Mesenchymal stem cell (in vitro differentiated cells and primary cell): ENCODE data around the gene CPNE1. TPM values are rescaled to one million over a fixed set of nuclear protein-coding genes. Genes with fewer than 3 reads are reported as not detected.
A peak's percentile ranks its signal among the peaks of the same experiment; 100 is the strongest.
"Not testable (repeated sequence)": the region's sequence is repeated elsewhere in the genome, so short reads cannot be mapped to it uniquely, and the experiment has no call there.

Experiments
- DNase-seq: peaks from one replicate; pipeline ENCODE4 v3.0.0-alpha.2; 2013
- H2AFZ ChIP-seq: one replicate; pipeline ENCODE4 v1.6.1; 2013; ENCODE audit warnings: low read depth, mild to moderate bottlenecking, control low read depth, inconsistent platforms, low read length, moderate library complexity
- H2AK5ac ChIP-seq: 2 replicates; pipeline ENCODE4 v1.6.1; 2013; ENCODE audit warnings: low read length, moderate library complexity, mild to moderate bottlenecking, inconsistent platforms; ENCODE audit not compliant: severe bottlenecking
- H2BK120ac ChIP-seq: one replicate; pipeline ENCODE4 v1.6.1; 2013; ENCODE audit warnings: low read depth, mild to moderate bottlenecking, inconsistent platforms, low read length, moderate library complexity
- H2BK12ac ChIP-seq, 2 experiments: one replicate each; pipeline ENCODE4 v1.6.1; 2013; ENCODE audit warnings: inconsistent platforms in 2 of 2, low read length in 2 of 2, mild to moderate bottlenecking in 2 of 2, moderate library complexity in 2 of 2, control low read depth in 1 of 2
- H2BK15ac ChIP-seq: one replicate; pipeline ENCODE4 v1.6.1; 2013; ENCODE audit warnings: mild to moderate bottlenecking, low read depth, inconsistent platforms; ENCODE audit not compliant: poor library complexity, severe bottlenecking
- H2BK5ac ChIP-seq: 2 replicates; pipeline ENCODE4 v1.6.1; 2013; ENCODE audit warnings: low read depth, mild to moderate bottlenecking, low read length, control low read depth, inconsistent platforms; ENCODE audit not compliant: poor library complexity, severe bottlenecking
- H3K14ac ChIP-seq, 2 experiments: one replicate each; pipeline ENCODE4 v1.6.1; 2013; ENCODE audit warnings: inconsistent platforms in 2 of 2, low read length in 2 of 2, control low read depth in 1 of 2, mild to moderate bottlenecking in 1 of 2, moderate library complexity in 1 of 2
- H3K18ac ChIP-seq, 2 experiments: one replicate each; pipeline ENCODE4 v1.6.1; 2013; ENCODE audit warnings: inconsistent platforms in 2 of 2, low read length in 2 of 2, control low read depth in 1 of 2, low read depth in 1 of 2, mild to moderate bottlenecking in 1 of 2
- H3K23ac ChIP-seq, 2 experiments: one replicate each; pipeline ENCODE4 v1.6.1; 2013; ENCODE audit warnings: inconsistent platforms in 2 of 2, low read length in 2 of 2, mild to moderate bottlenecking in 2 of 2, moderate library complexity in 2 of 2, control low read depth in 1 of 2
- H3K27ac ChIP-seq: 2 replicates; pipeline ENCODE4 v1.5.1; 2013; ENCODE audit warnings: mild to moderate bottlenecking, moderate library complexity, low read length, control low read depth, inconsistent platforms; ENCODE audit not compliant: poor library complexity, severe bottlenecking
- H3K27me3 ChIP-seq, 2 experiments: 2 replicates each; pipeline versions ENCODE4 v1.6.1 to v1.7.0; 2013; ENCODE audit warnings: low read length in 2 of 2, mild to moderate bottlenecking in 2 of 2, moderate library complexity in 2 of 2, control low read depth in 1 of 2, inconsistent platforms in 1 of 2; ENCODE audit not compliant: control insufficient read depth in 1 of 2, insufficient read depth in 1 of 2
- H3K36me3 ChIP-seq, 2 experiments: 2 replicates each; pipeline versions ENCODE4 v1.6.1 to v1.7.0; 2013; ENCODE audit warnings: low read length in 2 of 2, control low read depth in 1 of 2, inconsistent platforms in 1 of 2, low read depth in 1 of 2, mild to moderate bottlenecking in 1 of 2; ENCODE audit not compliant: insufficient read depth in 2 of 2, control insufficient read depth in 1 of 2
- H3K4ac ChIP-seq, 2 experiments: one replicate each; pipeline ENCODE4 v1.6.1; 2013; ENCODE audit warnings: inconsistent platforms in 2 of 2, low read length in 2 of 2, mild to moderate bottlenecking in 2 of 2, moderate library complexity in 2 of 2, control low read depth in 1 of 2, low read depth in 1 of 2
- H3K4me1 ChIP-seq: 2 replicates; pipeline ENCODE4 v1.6.1; 2013; ENCODE audit warnings: low read depth, low read length, control low read depth; ENCODE audit not compliant: control insufficient read depth, insufficient read depth
- H3K4me2 ChIP-seq: 2 replicates; pipeline ENCODE4 v1.6.1; 2013; ENCODE audit warnings: low read length, mild to moderate bottlenecking, inconsistent platforms; ENCODE audit not compliant: poor library complexity, severe bottlenecking
- H3K4me3 ChIP-seq, 2 experiments: 2 replicates each; pipeline versions ENCODE4 v1.5.1 to v1.7.0; 2013; ENCODE audit warnings: low read length in 2 of 2, mild to moderate bottlenecking in 2 of 2, control low read depth in 1 of 2, low read depth in 1 of 2; ENCODE audit not compliant: insufficient read depth in 1 of 2
- H3K79me1 ChIP-seq: replicated peaks from 2 replicates; pipeline ENCODE4 v1.6.1; 2013; ENCODE audit warnings: mild to moderate bottlenecking, control low read depth, low read length, inconsistent platforms; ENCODE audit not compliant: poor library complexity, severe bottlenecking
- H3K9ac ChIP-seq: 2 replicates; pipeline ENCODE4 v1.7.0; 2013; ENCODE audit warnings: mild to moderate bottlenecking, low read length, moderate library complexity
- H3K9me3 ChIP-seq: 2 replicates; pipeline ENCODE4 v1.7.0; 2013; ENCODE audit warnings: mild to moderate bottlenecking, low read length; ENCODE audit not compliant: control insufficient read depth
- H4K8ac ChIP-seq: one replicate; pipeline ENCODE4 v1.6.1; 2013; ENCODE audit warnings: inconsistent platforms, mild to moderate bottlenecking, low read length, moderate library complexity
- H4K91ac ChIP-seq: one replicate; pipeline ENCODE4 v1.6.1; 2013; ENCODE audit warnings: mild to moderate bottlenecking, low read length, inconsistent platforms
- WGBS: methylation state at CpG from one replicate; pipeline ENCODE4 v1.1.7; 2013; ENCODE audit warnings: mixed read lengths; 5-methylcytosine and 5-hydroxymethylcytosine counted together
- polyA plus RNA-seq, 2 experiments: library from polyadenylated mRNA; stranded (reverse); fragments of 200-250 nt; gene quantifications; one replicate each; pipeline ENCODE4 v1.2.3, GENCODE V29; 2013

Gene CPNE1
- polyA plus RNA-seq (2013, experiment 1 of 2) = 94.1 TPM
- polyA plus RNA-seq (2013, experiment 2 of 2) = 94.1 TPM

- Histone ChIP-seq H3K4me3 (peak within 1 kb of the TSS; percentile 83 to 95), H2AFZ (peak within 1 kb of the TSS; percentile 66), H3K4ac (peak within 1 kb of the TSS; percentile 18 to 96), H3K27me3 (no peaks in the 10 kb centered on the region), H2BK15ac (peak within 1 kb of the TSS; percentile 71), H3K14ac (peak within 1 kb of the TSS; percentile 51 to 97), H2BK12ac (peak within 1 kb of the TSS in 1 of 2 experiments; percentile 76), H2BK120ac (peak within 1 kb of the TSS; percentile 21), H3K18ac (peak within 1 kb of the TSS; percentile 72 to 100), H3K23ac (peak within 1 kb of the TSS; percentile 3 to 97), H3K9me3 (no peaks in the 10 kb centered on the region), H2AK5ac (peak within 1 kb of the TSS; percentile 38), H4K8ac (peak within 1 kb of the TSS; percentile 95), H3K9ac (peak within 1 kb of the TSS; percentile 98), H2BK5ac (peak within 1 kb of the TSS; percentile 36), H3K79me1 (peaks cover under 1% of the 10 kb centered on the region), H3K4me1 (peaks cover 3% of the 10 kb centered on the region), H4K91ac (peak within 1 kb of the TSS; percentile 40), H3K4me2 (peak within 1 kb of the TSS; percentile 97), H3K27ac (peak within 1 kb of the TSS; percentile 84), H3K36me3 (peaks cover 14 to 16% of the 10 kb centered on the region in 2 experiments)
- 2% methylated on average over 58 of the region's 61 CpGs for WGBS
- peak; percentile 94 for DNase-seq
Measured at GRCh38 chr20:35664466-35665206, at the start of gene CPNE1, which contains the start of gene RBM12. TSS of gene CPNE1 (minus strand) at chr20:35664900. CDS start at chr20:35632923, 31,977 bp downstream. TSS of gene RBM12 (minus strand) at chr20:35664900. CDS start at chr20:35655322, 9,578 bp downstream.

- Histone ChIP-seq H3K4ac (no peak overlapping the region), H3K4me3 (no peak overlapping the region), H2BK5ac (no peak overlapping the region), H3K18ac (no peak overlapping the region), H2AFZ (no peak overlapping the region), H4K8ac (no peak overlapping the region), H3K4me2 (no peak overlapping the region), H3K79me1 (peaks cover 4% of the 10 kb centered on the region), H2BK120ac (no peak overlapping the region), H3K27me3 (no peaks in the 10 kb centered on the region), H3K9me3 (no peaks in the 10 kb centered on the region), H3K23ac (no peak overlapping the region), H3K4me1 (no peaks in the 10 kb centered on the region), H4K91ac (no peak overlapping the region), H3K14ac (no peak overlapping the region), H3K9ac (peak overlapping the region; percentile 2), H2BK12ac (no peak overlapping the region), H3K27ac (no peak overlapping the region), H2AK5ac (no peak overlapping the region), H3K36me3 (peaks cover 51 to 97% of the 10 kb centered on the region in 2 experiments), H2BK15ac (no peak overlapping the region)
- no peak for DNase-seq
- WGBS = 97% methylated on average over 4 of the region's 4 CpGs
Measured at GRCh38 chr20:35714127-35714526, 49.4 kb upstream of the CPNE1 start.

GRCh38 chr20:35713120-35713519 lies 48.4 kb upstream of the CPNE1 start:
- not testable (repeated sequence) for H2BK12ac ChIP-seq, H2BK5ac ChIP-seq, H3K23ac ChIP-seq, H3K4me1 ChIP-seq, H4K8ac ChIP-seq, H2BK15ac ChIP-seq, H3K4me2 ChIP-seq, H3K18ac ChIP-seq, H3K14ac ChIP-seq, H2AK5ac ChIP-seq, H2BK120ac ChIP-seq, H3K27me3 ChIP-seq, H3K9ac ChIP-seq, H3K4me3 ChIP-seq, H2AFZ ChIP-seq, DNase-seq, H4K91ac ChIP-seq, H3K27ac ChIP-seq, H3K9me3 ChIP-seq, H3K4ac ChIP-seq, H3K79me1 ChIP-seq
- H3K36me3 ChIP-seq = peaks cover 42 to 97% of the 10 kb centered on the region in 2 experiments
- WGBS = 98% methylated on average over 8 of the region's 9 CpGs

- H3K4ac ChIP-seq = no peak overlapping the region
- H3K27me3 ChIP-seq = no peaks in the 10 kb centered on the region
- no peak overlapping the region for H3K4me3 ChIP-seq
- H3K9ac ChIP-seq = peak overlapping the region; percentile 41
- no peak overlapping the region for H2AFZ ChIP-seq
- no peak for DNase-seq
- H3K4me2 ChIP-seq = no peak overlapping the region
- H4K91ac ChIP-seq = no peak overlapping the region
- no peaks in the 10 kb centered on the region for H3K9me3 ChIP-seq
- H3K23ac ChIP-seq = no peak overlapping the region
- H2BK15ac ChIP-seq = no peak overlapping the region
- H2BK12ac ChIP-seq = no peak overlapping the region
- H3K36me3 ChIP-seq = peaks cover 32 to 97% of the 10 kb centered on the region in 2 experiments
- WGBS = 100% methylated on average over 4 of the region's 6 CpGs
- H2BK120ac ChIP-seq = no peak overlapping the region
- H2BK5ac ChIP-seq = no peak overlapping the region
- no peaks in the 10 kb centered on the region for H3K4me1 ChIP-seq
- H3K27ac ChIP-seq = no peak overlapping the region
- peaks cover 2% of the 10 kb centered on the region for H3K79me1 ChIP-seq
- H2AK5ac ChIP-seq = no peak overlapping the region
- H3K18ac ChIP-seq = no peak overlapping the region
- H4K8ac ChIP-seq = no peak overlapping the region
- H3K14ac ChIP-seq = no peak overlapping the region
Measured at GRCh38 chr20:35711588-35712209, 47.0 kb upstream of the CPNE1 start.
